SK-N-MC (cell line): ENCODE results near the gene TANGO6.

Source experiments
- EZH2 ChIP-seq: fragments of 200-600 bp; sonication (generic); IDR thresholded peaks from one replicate; pipeline ENCODE4 v1.6.1; 2017; ENCODE audit warnings: antibody characterized with exemption
- FOXP2 ChIP-seq: optimal IDR thresholded peaks from 2 replicates; pipeline ENCODE3; 2011; ENCODE audit warnings: mild to moderate bottlenecking, moderate library complexity; ENCODE audit not compliant: insufficient read depth; ENCODE audit errors: extremely low read length, control extremely low read depth
- POLR2AphosphoS5 ChIP-seq: IDR thresholded peaks from 2 replicates; pipeline ENCODE4 v1.6.1; 2012; ENCODE audit warnings: mild to moderate bottlenecking, low read depth, low read length, borderline replicate concordance

DNA sequence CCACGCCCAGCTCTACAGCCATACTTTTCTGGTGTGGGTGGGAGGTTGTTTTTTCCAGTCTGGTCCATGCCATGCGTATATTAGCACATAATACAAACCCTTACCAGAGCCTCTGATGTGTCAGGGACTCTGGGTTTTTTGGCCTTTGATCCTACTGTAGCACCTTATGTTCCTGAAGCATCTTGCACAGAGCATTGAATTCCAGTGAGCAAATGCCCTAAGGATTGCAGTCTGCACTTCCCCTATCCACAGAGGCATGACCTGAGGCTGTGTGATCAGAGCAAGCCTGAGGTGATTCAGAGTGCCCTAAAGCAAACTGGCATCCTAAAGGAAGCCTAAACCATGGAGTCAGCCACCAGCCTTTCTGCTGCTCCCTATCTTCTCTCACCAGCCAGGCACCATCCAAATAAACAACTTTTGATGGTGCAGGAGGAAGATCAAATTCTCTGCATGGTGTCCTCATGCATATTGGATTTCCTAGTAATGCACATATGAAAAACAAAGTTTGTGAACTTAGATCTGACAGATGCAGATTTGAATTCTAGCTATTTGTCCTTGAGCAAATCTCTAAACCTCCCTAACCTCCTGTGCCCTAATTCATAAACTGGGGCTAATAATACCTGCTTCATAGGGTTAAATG is 220.9 kb downstream of the TANGO6 start:
- no peak for TF ChIP-seq POLR2AphosphoS5
- no peak for TF ChIP-seq EZH2
- TF ChIP-seq FOXP2, result no peak
